HepG2 (cell line): ENCODE measurements around the gene LARP4. TPM values are rescaled to one million over a fixed set of nuclear protein-coding genes. Genes with fewer than 3 reads are reported as not detected.
A peak's percentile ranks its signal among the peaks of the same experiment; 100 is the strongest.

Experiments
- ATAD3A ChIP-seq: sonication (generic); formaldehyde crosslinking; IDR thresholded peaks from 2 replicates; pipeline ENCODE4 v1.4.0; 2020; ENCODE audit warnings: missing genetic modification reagents
- ATF7-NPFF ChIP-seq: sonication (generic); formaldehyde crosslinking; IDR thresholded peaks from 2 replicates; pipeline ENCODE4 v1.8.1; 2023; ENCODE audit warnings: mild to moderate bottlenecking, low read depth, missing genetic modification reagents, moderate library complexity
- CBFB ChIP-seq: sonication (generic); formaldehyde crosslinking; IDR thresholded peaks from 2 replicates; pipeline ENCODE4 v1.4.0; 2020; ENCODE audit warnings: missing genetic modification reagents
- EED ChIP-seq: sonication (generic); formaldehyde crosslinking; IDR thresholded peaks from 2 replicates; pipeline ENCODE4 v1.5.0; 2020; ENCODE audit warnings: mild to moderate bottlenecking, missing genetic modification reagents
- HHEX ChIP-seq: IDR thresholded peaks from 2 replicates; pipeline ENCODE4 v1.6.1; 2016; ENCODE audit warnings: control low read depth
- ISL2 ChIP-seq: sonication (generic); formaldehyde crosslinking; IDR thresholded peaks from 2 replicates; pipeline ENCODE4 v1.5.0; 2020; ENCODE audit warnings: missing genetic modification reagents
- ISX ChIP-seq: sonication (generic); formaldehyde crosslinking; conservative IDR thresholded peaks from 2 replicates; pipeline ENCODE4 v1.5.0; 2020; ENCODE audit warnings: missing genetic modification reagents
- NKX3-1 ChIP-seq: sonication (generic); formaldehyde crosslinking; IDR thresholded peaks from 2 replicates; pipeline ENCODE4 v1.5.0; 2020; ENCODE audit warnings: missing genetic modification reagents
- NR2F6 ChIP-seq, 2 experiments: IDR thresholded peaks; 2 replicates each; pipeline ENCODE4 v1.6.1; 2016; ENCODE audit warnings: antibody characterized with exemption in 1 of 2, mild to moderate bottlenecking in 1 of 2
- PAF1 ChIP-seq: IDR thresholded peaks from 2 replicates; pipeline ENCODE4 v1.6.1; 2016; ENCODE audit warnings: missing genetic modification reagents, missing compliant biosample characterization
- PRPF4 ChIP-seq: fragments of 200-400 bp; formaldehyde crosslinking; IDR thresholded peaks from 2 replicates; pipeline ENCODE4 v1.6.1; 2016; ENCODE audit warnings: low read length, low read depth; ENCODE audit not compliant: poor library complexity, severe bottlenecking
- SMYD3 ChIP-seq: sonication (generic); formaldehyde crosslinking; IDR thresholded peaks from 2 replicates; pipeline ENCODE4 v1.8.1; 2023; ENCODE audit warnings: mild to moderate bottlenecking, missing genetic modification reagents
- SNAPC4 ChIP-seq: sonication (generic); formaldehyde crosslinking; IDR thresholded peaks from 2 replicates; pipeline ENCODE4 v1.4.0; 2020; ENCODE audit warnings: mild to moderate bottlenecking, missing genetic modification reagents
- TARDBP ChIP-seq: sonication (generic); formaldehyde crosslinking; IDR thresholded peaks from 2 replicates; pipeline ENCODE4 v1.8.0; 2022; ENCODE audit warnings: mild to moderate bottlenecking, missing genetic modification reagents
- TCF7 ChIP-seq: sonication (generic); IDR thresholded peaks from 2 replicates; pipeline ENCODE4 v1.6.1; 2016; ENCODE audit warnings: antibody characterized with exemption, low read depth
- WIZ ChIP-seq: sonication (generic); formaldehyde crosslinking; IDR thresholded peaks from 2 replicates; pipeline ENCODE4 v1.5.1; 2020; ENCODE audit warnings: mild to moderate bottlenecking, missing genetic modification reagents
- ZFP62 ChIP-seq: sonication (generic); formaldehyde crosslinking; IDR thresholded peaks from 2 replicates; pipeline ENCODE4 v1.4.0; 2020; ENCODE audit warnings: missing genetic modification reagents
- ZNF124 ChIP-seq: sonication (generic); formaldehyde crosslinking; IDR thresholded peaks from 2 replicates; pipeline ENCODE4 v1.4.0; 2020; ENCODE audit warnings: missing genetic modification reagents
- ZNF44 ChIP-seq: sonication (generic); formaldehyde crosslinking; IDR thresholded peaks from 2 replicates; pipeline ENCODE4 v1.5.1; 2020; ENCODE audit warnings: mild to moderate bottlenecking, missing genetic modification reagents
- ZNF530 ChIP-seq: sonication (generic); formaldehyde crosslinking; IDR thresholded peaks from 2 replicates; pipeline ENCODE4 v1.5.0; 2020; ENCODE audit warnings: low read depth, mild to moderate bottlenecking, missing genetic modification reagents
- ZNF556 ChIP-seq: sonication (generic); formaldehyde crosslinking; IDR thresholded peaks from 2 replicates; pipeline ENCODE4 v1.4.0; 2020; ENCODE audit warnings: mild to moderate bottlenecking, missing genetic modification reagents, borderline replicate concordance
- ZNF572 ChIP-seq: sonication (generic); formaldehyde crosslinking; IDR thresholded peaks from 2 replicates; pipeline ENCODE4 v1.5.1; 2020; ENCODE audit warnings: mild to moderate bottlenecking, missing genetic modification reagents
- ZNF605 ChIP-seq: sonication (generic); formaldehyde crosslinking; IDR thresholded peaks from 2 replicates; pipeline ENCODE4 v1.8.0; 2022; ENCODE audit warnings: mild to moderate bottlenecking, missing genetic modification reagents
- ZNF704 ChIP-seq: sonication (generic); formaldehyde crosslinking; IDR thresholded peaks from 2 replicates; pipeline ENCODE4 v1.8.1; 2023; ENCODE audit warnings: mild to moderate bottlenecking, inconsistent platforms, moderate library complexity, missing genetic modification reagents, borderline replicate concordance
- ZNF773 ChIP-seq: sonication (generic); formaldehyde crosslinking; IDR thresholded peaks from 2 replicates; pipeline ENCODE4 v1.4.0; 2020; ENCODE audit warnings: missing genetic modification reagents, borderline replicate concordance
- ZNF781 ChIP-seq: sonication (generic); formaldehyde crosslinking; IDR thresholded peaks from 2 replicates; pipeline ENCODE4 v1.5.1; 2020; ENCODE audit warnings: borderline replicate concordance, mild to moderate bottlenecking, missing genetic modification reagents; ENCODE audit errors: not compliant biosample characterization
- polyA plus RNA-seq, 8 experiments: library from polyadenylated mRNA; depleted of rRNA in 3 of 8; stranded (reverse) in 7 of 8; unstranded in 1 of 8; fragments of >200 nt; fragmentation: Illumina TruSeq in 4 of 8; extraction: Trizol in 4 of 8; gene quantifications; 2 replicates each; pipeline versions ENCODE4 v1.2.1 to v1.2.3, GENCODE V29; 2011 to 2016; ENCODE audit warnings: low read depth in 4 of 8, missing spikeins in 1 of 8, mixed read lengths in 1 of 8; ENCODE audit not compliant: insufficient read depth in 1 of 8
- total RNA-seq, 5 experiments: library from RNA; depleted of rRNA; stranded (reverse); fragments of >200 nt; fragmentation: Illumina TruSeq; extraction: Trizol; gene quantifications; 2 replicates each; pipeline ENCODE4 v1.2.3, GENCODE V29; 2016; ENCODE audit warnings: low read depth in 1 of 5

The LARP4 gene
- total and polyA plus RNA-seq, 2 of the 13 experiments (the other 11 are each of a cell fraction or from before 2014, with no cell fraction given): 16.4 to 42.7 TPM

DNA sequence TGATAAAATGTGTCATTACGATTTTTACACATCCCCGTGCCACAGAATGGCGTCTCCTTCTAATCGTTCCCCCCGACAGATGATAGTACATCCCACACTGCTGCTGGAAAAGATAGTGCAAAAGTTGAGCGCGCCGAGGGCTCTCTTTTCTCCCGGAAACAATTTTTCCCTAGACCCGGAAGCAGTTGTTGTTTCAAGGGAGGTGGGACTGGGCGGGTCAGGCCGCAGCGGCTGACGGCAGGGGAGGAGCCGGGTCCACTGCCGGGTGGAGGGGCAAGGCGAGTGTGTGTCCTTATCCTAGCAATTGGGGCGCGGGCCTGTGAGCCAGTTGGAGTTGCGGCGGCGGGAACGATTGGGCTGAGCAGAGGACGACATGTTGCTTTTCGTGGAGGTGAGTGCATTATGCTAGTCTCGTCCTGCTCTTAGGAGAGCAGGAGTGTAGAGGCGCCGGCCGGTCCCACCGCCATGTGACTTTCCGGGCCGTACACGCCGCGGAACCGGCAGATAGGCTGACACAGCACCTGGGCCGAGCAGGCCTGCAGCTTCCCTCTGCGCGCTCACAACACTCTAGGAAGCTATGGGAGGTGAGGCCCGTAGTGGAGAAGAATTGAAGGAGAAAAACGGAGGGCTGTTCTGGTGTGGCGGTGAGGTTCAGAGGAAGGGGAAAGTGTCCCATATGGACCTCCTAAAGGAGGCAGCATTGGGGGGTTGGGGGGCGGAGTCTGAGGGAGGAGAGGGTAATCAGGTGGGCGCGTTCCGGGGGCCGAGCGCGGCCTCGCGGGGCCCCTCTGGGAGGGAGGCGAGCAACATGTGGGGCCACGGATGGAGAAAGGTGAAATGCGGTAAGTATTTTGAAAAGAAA is at the start of gene LARP4 (continued):
- TF ChIP-seq ZNF572: no peak
- TF ChIP-seq ZNF773: no peak
- peak; percentile 93 for TF ChIP-seq ZNF605 (CRISPR knock-in tag)
- TF ChIP-seq ZNF44 (CRISPR knock-in tag): no peak
- TF ChIP-seq SNAPC4 (CRISPR knock-in tag): no peak; the same call in 1 of the 2 replicates
- TF ChIP-seq ZFP62 (CRISPR knock-in tag): no peak
- no peak; the same call in 1 of the 2 replicates for TF ChIP-seq ATF7-NPFF (CRISPR knock-in tag)
- no peak for TF ChIP-seq NR2F6 (IDR thresholded peaks at IDR 0.05)
- peak; percentile 18; the same call in 1 of the 2 replicates for TF ChIP-seq NR2F6 (CRISPR knock-in tag; IDR thresholded peaks at IDR 0.05)
- no peak for TF ChIP-seq ZNF530 (CRISPR knock-in tag)
- peak; percentile 73; the same call in 1 of the 2 replicates for TF ChIP-seq ZNF704
- 0 out of 2 replicates have a peak, but pooled peaks have one; percentile 61 for TF ChIP-seq ATAD3A (CRISPR knock-in tag)
- TF ChIP-seq ISX: no peak
- TF ChIP-seq SMYD3 (CRISPR knock-in tag): no peak
- peak; percentile 67; the same call in 1 of the 2 replicates for TF ChIP-seq ZNF124 (CRISPR knock-in tag)
- peak; percentile 50; the same call in 1 of the 2 replicates for TF ChIP-seq HHEX (CRISPR knock-in tag)
- TF ChIP-seq ISL2 (CRISPR knock-in tag): peak; percentile 61
- no peak; the same call in 1 of the 2 replicates for TF ChIP-seq CBFB (CRISPR knock-in tag)
- TF ChIP-seq TCF7: no peak
- no peak for TF ChIP-seq WIZ (CRISPR knock-in tag)
- no peak for TF ChIP-seq PRPF4
- TF ChIP-seq EED: peak; percentile 85
- TF ChIP-seq ZNF781 (CRISPR knock-in tag): peak; percentile 30
- no peak for TF ChIP-seq PAF1
- TF ChIP-seq NKX3-1 (CRISPR knock-in tag): no peak
- TF ChIP-seq TARDBP (CRISPR knock-in tag): peak; percentile 86; the same call in 1 of the 2 replicates
- TF ChIP-seq ZNF556 (CRISPR knock-in tag): peak; percentile 43; the same call in 1 of the 2 replicates
